Omental fat pad (tissue), 4 donors: ENCODE measurements around the gene ATL2. TPM values are rescaled to one million over a fixed set of nuclear protein-coding genes. Genes with fewer than 3 reads are reported as not detected.
"Not testable (repeated sequence)": the region's sequence is repeated elsewhere in the genome, so short reads cannot be mapped to it uniquely, and the experiment has no call there.

Experiments used
- ATAC-seq: fragments of 150-250 bp; one replicate; pipeline ENCODE4 v1.9.1; 2016; ENCODE audit warnings: mild to moderate bottlenecking, moderate library complexity; ENCODE audit not compliant: low FRiP score
- DNase-seq: peaks from one replicate; pipeline ENCODE4 v3.0.0-alpha.2; 2019; ENCODE audit warnings: low spot score
- CTCF ChIP-seq, 3 donors: fragments of 450-650 bp; IDR thresholded peaks; one replicate each; pipeline ENCODE4 v1.5.1; 2016 to 2017; ENCODE audit warnings: antibody characterized with exemption in 3 of 3, mild to moderate bottlenecking in 3 of 3, moderate library complexity in 2 of 3
- total RNA-seq, 4 donors: library from RNA; depleted of rRNA; stranded (reverse); fragments of >200 nt; gene quantifications; one replicate each; pipeline ENCODE4 v1.1.0, GENCODE V29; 2016

The ATL2 gene
- total RNA-seq, 4 donors from 2014 or later = 52.7 to 82.0 (median 68.2) TPM

DNA sequence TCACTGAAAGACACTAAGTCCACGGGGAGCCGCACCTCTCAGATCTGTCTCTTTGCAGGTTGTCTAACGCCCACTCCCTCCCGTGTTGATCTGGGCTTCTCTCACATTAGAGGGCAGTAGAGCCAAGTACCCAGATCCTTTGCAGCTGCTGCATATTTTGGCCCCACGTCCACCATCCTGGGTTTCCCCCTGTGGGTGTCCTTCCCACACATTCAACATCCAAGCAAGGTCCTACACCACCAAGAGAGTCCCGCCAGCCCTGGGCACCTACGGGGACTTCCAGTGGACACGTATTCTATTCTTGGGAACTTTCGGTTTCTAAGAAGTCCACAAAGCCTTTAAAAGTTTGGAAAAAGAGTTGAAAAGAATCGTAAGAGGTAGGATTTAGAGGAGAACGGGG lies 116.6 kb downstream of the ATL2 start:
- no peak for ATAC-seq

GRCh38 chr2:38259311-38259710 lies 117.8 kb downstream of the ATL2 start:
- ATAC-seq = no peak
- TF ChIP-seq CTCF (IDR thresholded peaks at IDR 0.05) = no peak
- DNase-seq = no peak

More for the DNA sequence above, 116.6 kb downstream of the ATL2 start:
- TF ChIP-seq CTCF (IDR thresholded peaks at IDR 0.05) = no peak
- DNase-seq = no peak

DNA sequence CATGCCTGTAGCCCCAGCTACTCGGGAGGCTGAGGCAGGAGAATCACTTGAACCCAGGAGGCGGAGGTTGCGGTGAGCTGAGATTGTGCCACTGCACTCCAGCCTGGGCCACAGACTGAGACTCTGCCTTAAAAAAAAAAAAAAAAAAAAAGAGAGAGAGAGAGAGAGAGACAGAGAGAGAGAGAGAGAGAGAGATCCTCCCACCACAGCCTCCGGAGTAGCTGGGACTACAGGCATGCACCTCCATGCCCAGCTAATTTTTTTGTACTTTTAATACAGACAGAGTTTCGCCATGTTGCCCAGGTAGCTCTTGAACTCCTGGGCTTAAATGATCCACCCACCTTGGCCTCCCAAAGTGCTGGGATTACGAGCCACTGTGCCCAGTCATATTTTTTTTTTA lies 119.4 kb downstream of the ATL2 start:
- DNase-seq, ATAC-seq: not testable (repeated sequence)

DNA sequence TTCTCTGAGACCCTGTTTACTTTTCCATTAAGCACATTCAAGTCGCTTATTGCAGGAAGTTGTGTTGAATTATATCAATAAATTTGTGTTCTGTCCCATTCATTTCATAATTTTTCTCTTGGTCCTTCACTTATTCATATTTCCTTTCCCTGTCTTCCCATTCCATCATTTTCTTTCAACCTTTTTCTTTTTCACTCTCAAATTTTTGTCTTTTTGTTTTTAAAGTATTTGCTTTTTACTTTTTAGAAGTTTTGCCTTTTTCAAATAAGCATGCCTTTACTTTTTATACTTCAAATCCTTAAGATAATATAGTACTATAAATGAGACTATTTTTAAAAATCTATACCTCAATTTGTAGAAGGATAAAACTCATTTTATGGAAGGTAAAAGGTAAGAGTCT lies 120.5 kb downstream of the ATL2 start:
- ATAC-seq (no peak), DNase-seq (no peak)
- no peak for TF ChIP-seq CTCF (IDR thresholded peaks at IDR 0.05)

DNA sequence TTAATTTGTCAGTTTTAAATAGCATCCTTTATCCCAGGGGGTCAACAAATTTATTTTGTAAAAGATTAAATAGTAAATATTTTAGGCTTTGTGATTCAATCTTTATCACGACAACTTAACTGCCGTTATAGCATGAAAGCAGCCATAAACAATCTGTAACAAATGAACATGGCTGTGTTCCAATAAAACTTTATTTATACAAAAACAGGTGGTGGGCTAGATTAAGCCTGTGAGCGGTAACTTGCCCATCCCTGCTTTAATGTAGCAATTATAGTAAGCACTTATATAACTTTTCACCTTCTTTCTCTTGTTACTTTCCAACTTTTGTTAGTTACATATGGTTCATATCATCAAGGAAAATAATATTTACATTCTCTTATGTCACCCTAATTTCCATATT lies 121.9 kb downstream of the ATL2 start:
- ATAC-seq (no peak), DNase-seq (no peak)
- no peak for TF ChIP-seq CTCF (IDR thresholded peaks at IDR 0.05)

DNA sequence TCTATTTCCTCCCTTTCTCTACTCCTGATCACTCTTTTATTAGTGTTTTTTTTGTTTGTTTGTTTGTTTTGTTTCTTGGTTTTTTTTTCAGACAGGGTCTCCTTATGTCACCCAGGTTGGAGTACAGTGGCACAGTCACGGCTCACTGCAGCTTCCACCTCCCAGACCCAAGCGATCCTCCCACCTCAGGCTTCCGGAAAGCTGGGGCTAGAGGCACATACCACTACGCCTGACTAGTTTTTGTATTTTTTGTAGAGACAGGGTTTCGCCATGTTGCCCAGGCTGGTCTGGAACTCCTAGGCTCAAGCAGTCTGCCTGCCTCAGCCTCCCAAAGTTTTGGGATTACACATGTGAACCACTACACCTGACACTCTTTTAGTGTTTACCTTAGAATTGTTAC lies 122.3 kb downstream of the ATL2 start:
- no peak for ATAC-seq
- no peak for DNase-seq
- no peak for TF ChIP-seq CTCF (IDR thresholded peaks at IDR 0.05)

GRCh38 chr2:38251940-38252339 lies 125.1 kb downstream of the ATL2 start:
- no peak for ATAC-seq
- DNase-seq = no peak
- TF ChIP-seq CTCF (IDR thresholded peaks at IDR 0.05) = no peak

GRCh38 chr2:38248707-38249106 lies 128.4 kb downstream of the ATL2 start:
- TF ChIP-seq CTCF (IDR thresholded peaks at IDR 0.05) = no peak
- DNase-seq (no peak), ATAC-seq (no peak)
